ENCODE measurements around the gene ADORA1. TPM values are rescaled to one million over a fixed set of nuclear protein-coding genes. Genes with fewer than 3 reads are reported as not detected.
A peak's percentile ranks its signal among the peaks of the same experiment; 100 is the strongest.

Gene ADORA1
- polyA plus RNA-seq, 6 donors from 2014 or later, result not detected

GRCh38 chr1:203099805-203100515 lies 27.6 kb upstream of the ADORA1 start:
- Mint-ChIP-seq H3K27ac (peak overlapping the region in 1 of 6 donors; percentile 33), H3K9me3 (peaks cover 11 to 31% (median 22%) of the 10 kb centered on the region in 7 donors), H3K4me3 (no peak overlapping the region), H3K27me3 (peaks cover 24 to 30% (median 26%) of the 10 kb centered on the region in 3 donors), H3K4me1 (no peaks in the 10 kb centered on the region), H3K36me3 (peaks cover 9 to 20% of the 10 kb centered on the region in 2 donors)
- DNase-seq (no peak), ATAC-seq (ENCODE audit: low read depth in 2 of 2) (no peak)

GRCh38 chr1:203100516-203100869 lies 27.0 kb upstream of the ADORA1 start:
- DNase-seq (no peak), ATAC-seq (ENCODE audit: low read depth in 2 of 2) (no peak)
- H3K36me3 Mint-ChIP-seq, result peaks cover 8 to 20% of the 10 kb centered on the region in 2 donors
- H3K9me3 Mint-ChIP-seq, result peaks cover 7 to 31% (median 21%) of the 10 kb centered on the region in 7 donors
- H3K27ac Mint-ChIP-seq, result peak overlapping the region in 1 of 6 donors; percentile 33
- H3K27me3 Mint-ChIP-seq, result peaks cover 23 to 30% (median 24%) of the 10 kb centered on the region in 3 donors
- no peak overlapping the region for H3K4me3 Mint-ChIP-seq
- H3K4me1 Mint-ChIP-seq, result no peaks in the 10 kb centered on the region

GRCh38 chr1:203101813-203102634 lies 25.5 kb upstream of the ADORA1 start:
- no peak overlapping the region for H3K4me3 Mint-ChIP-seq
- ATAC-seq (ENCODE audit: low read depth in 2 of 2) (no peak), DNase-seq (no peak)
- peaks cover 2 to 13% of the 10 kb centered on the region in 2 donors for H3K36me3 Mint-ChIP-seq
- H3K4me1 Mint-ChIP-seq, result no peaks in the 10 kb centered on the region
- no peak overlapping the region for H3K27ac Mint-ChIP-seq
- peaks cover 0 to 23% (median 11%) of the 10 kb centered on the region in 7 donors for H3K9me3 Mint-ChIP-seq
- peaks cover 17 to 26% (median 25%) of the 10 kb centered on the region in 3 donors for H3K27me3 Mint-ChIP-seq

- H3K27me3 Mint-ChIP-seq, result peaks cover 23 to 32% (median 24%) of the 10 kb centered on the region in 3 donors
- DNase-seq (no peak), ATAC-seq (ENCODE audit: low read depth in 2 of 2) (no peak)
- H3K36me3 Mint-ChIP-seq, result peaks cover 0 to 8% of the 10 kb centered on the region in 2 donors
- H3K4me3 Mint-ChIP-seq, result no peak overlapping the region
- H3K4me1 Mint-ChIP-seq, result no peaks in the 10 kb centered on the region
- H3K9me3 Mint-ChIP-seq, result peaks cover 0 to 11% (median 6%) of the 10 kb centered on the region in 7 donors
- peak overlapping the region in 1 of 6 donors; percentile 24 for H3K27ac Mint-ChIP-seq
These were observed 24.3 kb upstream of the ADORA1 start for GRCh38 chr1:203103216-203103615.

- H3K27ac Mint-ChIP-seq, result no peak overlapping the region
- H3K4me1 Mint-ChIP-seq, result no peaks in the 10 kb centered on the region
- no peak overlapping the region for H3K4me3 Mint-ChIP-seq
- H3K27me3 Mint-ChIP-seq, result peaks cover 23 to 36% (median 31%) of the 10 kb centered on the region in 3 donors
- peaks cover 0 to 10% (median 4%) of the 10 kb centered on the region in 7 donors for H3K9me3 Mint-ChIP-seq
- DNase-seq, result no peak
- H3K36me3 Mint-ChIP-seq, result peaks cover 0 to 8% of the 10 kb centered on the region in 2 donors
- no peak for ATAC-seq (ENCODE audit: low read depth in 2 of 2)
These were observed 23.6 kb upstream of the ADORA1 start for GRCh38 chr1:203103829-203104495.

GRCh38 chr1:203104789-203105390 lies 22.6 kb upstream of the ADORA1 start:
- Mint-ChIP-seq H3K27ac (no peak overlapping the region), H3K4me3 (no peak overlapping the region), H3K36me3 (peaks cover 0 to 8% of the 10 kb centered on the region in 2 donors), H3K27me3 (peaks cover 30 to 45% (median 41%) of the 10 kb centered on the region in 3 donors), H3K9me3 (peaks cover 0 to 10% (median 4%) of the 10 kb centered on the region in 7 donors), H3K4me1 (no peaks in the 10 kb centered on the region)
- DNase-seq, result no peak
- no peak for ATAC-seq (ENCODE audit: low read depth in 2 of 2)

- H3K27me3 Mint-ChIP-seq, result peaks cover 7 to 46% (median 33%) of the 10 kb centered on the region in 3 donors
- H3K9me3 Mint-ChIP-seq, result peaks cover 0 to 2% (median 0%) of the 10 kb centered on the region in 7 donors
- ATAC-seq (ENCODE audit: low read depth in 2 of 2) (no peak), DNase-seq (no peak)
- no peaks in the 10 kb centered on the region for H3K4me1 Mint-ChIP-seq
- no peak overlapping the region for H3K27ac Mint-ChIP-seq
- H3K36me3 Mint-ChIP-seq, result no peaks in the 10 kb centered on the region
- no peak overlapping the region for H3K4me3 Mint-ChIP-seq
These were observed 15.1 kb upstream of the ADORA1 start for GRCh38 chr1:203112475-203112874.

GRCh38 chr1:203113308-203113707 lies 14.2 kb upstream of the ADORA1 start:
- Mint-ChIP-seq H3K36me3 (no peaks in the 10 kb centered on the region), H3K4me1 (no peaks in the 10 kb centered on the region), H3K27me3 (peaks cover 12 to 46% (median 32%) of the 10 kb centered on the region in 3 donors), H3K4me3 (no peak overlapping the region), H3K27ac (no peak overlapping the region), H3K9me3 (peaks cover 0 to 2% (median 0%) of the 10 kb centered on the region in 7 donors)
- ATAC-seq (ENCODE audit: low read depth in 2 of 2) (no peak), DNase-seq (no peak)

- H3K36me3 Mint-ChIP-seq, result no peaks in the 10 kb centered on the region
- H3K4me1 Mint-ChIP-seq, result no peaks in the 10 kb centered on the region
- no peak overlapping the region for H3K27ac Mint-ChIP-seq
- H3K27me3 Mint-ChIP-seq, result peaks cover 11 to 46% (median 25%) of the 10 kb centered on the region in 3 donors
- H3K9me3 Mint-ChIP-seq, result peaks cover 0 to 2% (median 0%) of the 10 kb centered on the region in 7 donors
- no peak overlapping the region for H3K4me3 Mint-ChIP-seq
- ATAC-seq (ENCODE audit: low read depth in 2 of 2) (no peak), DNase-seq (no peak)
These were observed 13.3 kb upstream of the ADORA1 start for GRCh38 chr1:203114202-203114601.

- no peak for ATAC-seq (ENCODE audit: low read depth in 2 of 2)
- no peak for DNase-seq
- H3K9me3 Mint-ChIP-seq, result peaks cover 0 to 2% (median 0%) of the 10 kb centered on the region in 7 donors
- no peaks in the 10 kb centered on the region for H3K36me3 Mint-ChIP-seq
- H3K4me3 Mint-ChIP-seq, result no peak overlapping the region
- no peaks in the 10 kb centered on the region for H3K4me1 Mint-ChIP-seq
- H3K27ac Mint-ChIP-seq, result no peak overlapping the region
- H3K27me3 Mint-ChIP-seq, result peaks cover 21 to 56% (median 35%) of the 10 kb centered on the region in 3 donors
These were observed 11.3 kb upstream of the ADORA1 start for GRCh38 chr1:203116091-203116820.

- Mint-ChIP-seq H3K36me3 (no peaks in the 10 kb centered on the region), H3K27ac (peak overlapping the region in 2 of 6 donors; percentile 17 to 44), H3K4me1 (peaks cover 0 to 4% (median 0%) of the 10 kb centered on the region in 3 donors), H3K27me3 (peaks cover 32 to 66% (median 48%) of the 10 kb centered on the region in 3 donors), H3K4me3 (no peak overlapping the region), H3K9me3 (peaks cover 0 to 2% (median 0%) of the 10 kb centered on the region in 7 donors)
- ATAC-seq (ENCODE audit: low read depth in 2 of 2) (no peak), DNase-seq (peak; percentile 12)
These were observed 9.6 kb upstream of the ADORA1 start for GRCh38 chr1:203117611-203118575.

Data from naive B cell (primary cell).